Measurements from ENCODE around the gene CSNK1A1.
"Not testable (repeated sequence)": the region's sequence is repeated elsewhere in the genome, so short reads cannot be mapped to it uniquely, and the experiment has no call there.

The CSNK1A1 gene

DNA sequence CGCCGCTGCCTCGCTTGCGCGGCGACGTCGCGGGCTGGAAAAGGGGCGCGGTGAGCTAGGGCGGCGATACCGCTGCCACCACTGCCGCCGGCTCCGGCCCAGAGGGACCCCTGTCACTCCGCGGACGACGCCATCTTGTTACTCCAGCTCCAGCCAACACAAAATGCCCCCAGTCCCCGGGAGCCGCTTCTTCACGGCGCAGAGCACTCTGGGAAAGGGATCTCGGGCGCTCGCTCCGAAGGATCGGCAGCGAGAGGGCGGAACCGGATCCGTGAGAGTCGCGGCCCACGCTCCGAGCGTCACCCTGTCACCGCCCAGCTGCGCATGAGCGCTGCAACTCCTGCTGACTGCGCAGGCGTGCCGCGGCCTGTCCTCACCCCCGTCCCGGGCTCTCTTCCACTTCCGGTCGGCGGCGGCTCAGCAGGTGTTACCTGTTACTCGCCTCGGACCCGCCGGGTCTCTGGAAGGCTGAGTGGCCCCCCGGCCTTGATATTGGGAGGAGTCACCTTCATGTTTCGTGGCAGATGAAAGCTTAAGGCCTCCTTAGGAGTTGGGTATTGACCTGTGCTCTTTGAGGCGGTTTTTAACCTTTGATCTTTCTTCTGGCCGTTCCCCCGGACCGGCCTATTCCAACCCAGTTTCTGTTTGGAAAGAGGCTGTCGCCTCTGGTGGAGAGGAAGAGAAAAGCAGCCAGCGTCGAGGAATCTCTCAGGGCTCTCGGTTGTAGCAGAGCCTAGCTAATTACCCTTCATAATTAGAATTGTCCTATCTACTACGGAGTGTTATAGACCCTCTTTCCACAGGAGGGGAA lies at the start of gene CSNK1A1:
Gene CSNK1A1, minus strand, starts transcription at position 213 of the 811 bp plus-strand sequence. CDS start 475 bp downstream, outside the sequence.
- DNase-seq: peak; percentile 99

DNA sequence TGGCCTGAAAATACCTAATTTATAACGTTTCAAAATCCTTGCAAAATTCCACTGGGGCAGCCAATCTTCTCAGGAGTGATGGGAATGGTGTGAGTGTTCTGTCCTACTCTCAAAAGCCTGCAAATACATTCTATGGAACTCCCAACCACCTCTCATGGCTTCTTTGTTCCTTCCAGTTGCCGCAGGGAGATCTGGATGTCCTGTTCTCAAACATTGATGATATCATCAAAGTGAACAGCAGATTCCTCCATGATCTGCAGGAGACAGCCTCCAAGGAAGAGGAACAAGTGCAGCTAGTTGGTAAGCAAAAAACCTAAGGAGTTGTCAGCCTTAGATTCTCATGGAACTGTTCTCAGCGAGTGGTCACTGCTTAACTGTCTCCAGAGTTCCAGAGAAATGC lies 49.7 kb upstream of the CSNK1A1 start:
- DNase-seq: no peak

- no peak for DNase-seq
These were observed 48.1 kb upstream of the CSNK1A1 start for GRCh38 chr5:149599375-149599774.

DNA sequence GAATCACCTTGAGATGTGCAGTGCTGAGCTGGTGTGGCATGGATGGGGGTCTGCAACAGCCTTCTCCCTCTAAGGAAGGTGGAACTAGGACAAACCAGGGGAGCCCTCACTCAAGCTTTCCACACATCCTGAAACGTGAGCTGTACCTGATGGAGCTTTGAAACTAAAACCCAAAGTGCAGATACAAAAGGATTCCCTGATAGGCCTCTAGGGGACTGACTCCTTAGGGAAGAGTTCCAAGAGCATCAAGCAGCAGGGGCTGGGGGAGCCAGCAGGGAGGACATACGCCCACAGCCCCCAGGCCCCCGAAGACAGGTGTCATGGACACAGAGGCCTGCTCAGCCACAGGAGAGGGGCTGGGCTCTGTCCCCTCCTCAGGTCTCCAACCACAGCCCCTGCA lies 47.7 kb upstream of the CSNK1A1 start:
- DNase-seq: no peak

DNA sequence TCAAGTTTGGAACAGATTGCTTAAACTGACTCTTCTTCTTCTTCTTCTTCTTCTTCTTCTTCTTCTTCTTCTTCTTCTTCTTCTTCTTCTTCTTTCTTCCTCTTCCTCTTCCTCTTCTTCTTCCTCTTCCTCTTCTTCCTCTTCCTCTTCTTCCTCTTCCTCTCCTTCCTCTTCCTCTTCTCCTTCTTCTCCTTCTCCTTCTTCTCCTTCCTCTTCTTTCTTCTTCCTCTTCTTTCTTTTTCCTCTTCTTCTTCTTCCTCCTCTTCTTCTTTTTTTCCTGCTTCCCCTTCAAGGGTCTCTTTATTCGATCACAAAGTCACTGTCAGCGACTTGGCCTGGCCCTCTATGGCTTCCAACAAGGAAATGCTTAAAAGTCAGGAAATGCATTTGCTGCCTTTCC lies 47.0 kb upstream of the CSNK1A1 start:
- not testable (repeated sequence) for DNase-seq

- no peak for DNase-seq
These were observed 46.4 kb upstream of the CSNK1A1 start for GRCh38 chr5:149597618-149598017.

DNA sequence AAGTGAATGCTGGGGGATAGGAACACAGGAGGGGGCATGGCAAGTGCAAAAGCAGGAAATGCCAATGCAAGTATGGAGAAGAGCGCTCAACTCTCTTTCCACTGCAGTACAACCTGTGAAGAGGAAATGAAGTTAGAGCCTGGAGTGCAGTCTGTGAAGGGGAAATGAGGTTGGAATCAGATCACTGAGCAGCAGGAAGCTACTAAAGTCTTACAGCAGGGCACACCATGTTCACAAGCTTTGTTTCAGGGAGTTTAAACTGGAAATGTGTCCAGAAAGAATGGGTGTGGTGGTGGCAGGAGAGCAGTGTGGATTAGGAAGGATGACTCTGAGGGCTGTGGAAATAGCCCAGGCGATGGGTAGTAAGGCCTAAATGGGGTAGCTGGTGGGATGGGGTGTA lies 45.5 kb upstream of the CSNK1A1 start:
- no peak for DNase-seq

DNA sequence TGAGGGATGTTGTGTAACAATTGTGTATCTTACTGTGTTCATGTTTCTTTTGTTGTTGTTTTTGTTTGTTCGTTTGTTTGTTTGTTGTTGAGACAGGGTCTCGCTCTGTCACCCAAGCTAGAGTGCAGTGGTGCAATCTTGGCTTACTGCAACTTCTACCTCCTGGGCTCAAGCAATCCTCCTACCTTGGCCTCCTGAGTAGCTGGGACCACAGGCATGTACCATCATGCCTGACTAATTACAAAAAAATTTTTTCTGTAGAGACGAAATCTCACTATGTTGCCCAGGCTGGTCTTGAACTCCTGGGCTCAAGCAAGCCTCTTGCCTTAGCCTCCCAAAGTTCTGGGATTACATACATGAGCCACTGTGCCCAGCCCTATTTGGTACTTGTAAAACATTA lies 43.9 kb upstream of the CSNK1A1 start:
- not testable (repeated sequence) for DNase-seq

- DNase-seq: no peak
These were observed 43.1 kb upstream of the CSNK1A1 start for GRCh38 chr5:149594206-149594895.

- DNase-seq: no peak
These were observed 42.1 kb upstream of the CSNK1A1 start for GRCh38 chr5:149593370-149593769.

DNA sequence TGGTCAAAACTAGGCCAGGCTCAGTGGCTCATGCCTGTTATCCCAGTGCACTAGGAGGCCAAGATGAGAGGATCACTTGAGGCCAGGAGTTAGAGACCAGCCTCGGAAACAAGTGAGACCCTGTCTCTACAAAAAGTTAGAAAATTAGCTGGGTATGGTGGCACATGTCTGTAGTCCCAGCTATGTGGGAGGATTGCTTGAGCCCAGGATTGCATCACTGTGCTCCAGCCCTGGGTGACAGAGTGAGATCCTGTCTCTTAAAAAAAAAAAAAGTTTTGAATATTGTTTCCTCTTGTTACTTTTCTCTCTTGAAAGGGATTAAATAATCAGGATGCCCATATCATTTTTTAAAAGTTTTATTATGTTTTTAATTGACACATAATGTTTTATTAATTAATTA lies 37.7 kb upstream of the CSNK1A1 start:
- DNase-seq: no peak

GRCh38 chr5:149586708-149587318 lies 35.6 kb upstream of the CSNK1A1 start:
- no peak for DNase-seq

DNA sequence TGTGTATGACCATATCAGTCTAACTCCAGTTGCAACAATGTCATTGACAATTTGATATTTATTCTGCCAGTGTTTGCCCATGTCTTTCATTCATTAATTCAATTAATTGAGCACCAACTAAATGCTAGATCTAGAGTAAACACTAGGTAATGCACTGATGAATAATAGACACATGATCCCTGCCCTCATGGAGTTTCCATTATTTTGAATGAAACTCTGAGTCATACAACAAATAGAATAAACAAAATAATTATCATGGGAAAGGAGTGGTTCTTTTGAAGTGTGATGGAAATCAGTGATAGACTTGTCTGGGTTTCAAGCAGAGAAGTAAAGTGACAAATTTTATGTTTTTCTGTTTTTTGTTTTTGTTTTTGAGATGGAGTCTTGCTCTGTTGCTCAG lies 34.7 kb upstream of the CSNK1A1 start:
- no peak for DNase-seq

- no peak for DNase-seq
These were observed 32.9 kb upstream of the CSNK1A1 start for GRCh38 chr5:149584121-149584520.

GRCh38 chr5:149583394-149583793 lies 32.2 kb upstream of the CSNK1A1 start:
- no peak for DNase-seq

DNA sequence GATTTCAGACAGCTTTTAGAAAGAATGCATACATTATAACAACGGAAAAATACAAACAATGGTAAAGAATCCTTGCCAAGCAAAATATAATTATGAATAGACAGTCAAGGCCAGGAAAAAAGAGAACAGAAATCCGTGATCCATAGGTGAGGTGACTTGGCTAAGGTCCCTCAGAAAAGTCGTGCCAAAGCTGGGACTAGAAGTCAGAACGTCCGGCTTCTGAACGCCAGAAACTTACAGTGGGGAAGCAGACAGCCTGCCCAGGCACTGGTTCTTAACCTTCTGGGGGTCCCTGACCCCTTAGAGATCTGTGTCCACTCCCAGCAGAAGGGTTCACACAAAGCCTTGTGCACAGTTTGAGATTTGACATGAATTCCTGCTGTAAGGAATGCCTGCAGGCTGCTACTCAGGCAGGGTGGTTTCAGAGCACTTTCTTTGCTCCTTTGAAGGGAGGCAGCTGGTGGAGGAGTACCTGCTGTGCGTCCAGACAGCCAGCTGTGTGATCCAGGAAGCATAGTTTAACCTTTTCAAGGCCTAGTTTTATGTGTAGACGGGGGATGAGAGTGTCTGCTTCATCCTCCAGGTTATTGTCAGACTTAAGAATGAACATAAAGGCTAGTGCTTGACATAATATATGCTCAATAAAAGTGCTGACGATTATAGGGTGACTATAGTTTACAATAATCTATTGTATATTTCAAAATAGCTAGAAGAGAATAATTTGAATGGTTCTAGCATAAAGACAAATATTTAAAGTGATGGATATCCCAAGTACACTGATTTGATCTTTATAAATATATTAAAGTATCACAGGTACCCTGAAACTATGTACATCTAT lies 30.9 kb upstream of the CSNK1A1 start:
- no peak for DNase-seq

DNA sequence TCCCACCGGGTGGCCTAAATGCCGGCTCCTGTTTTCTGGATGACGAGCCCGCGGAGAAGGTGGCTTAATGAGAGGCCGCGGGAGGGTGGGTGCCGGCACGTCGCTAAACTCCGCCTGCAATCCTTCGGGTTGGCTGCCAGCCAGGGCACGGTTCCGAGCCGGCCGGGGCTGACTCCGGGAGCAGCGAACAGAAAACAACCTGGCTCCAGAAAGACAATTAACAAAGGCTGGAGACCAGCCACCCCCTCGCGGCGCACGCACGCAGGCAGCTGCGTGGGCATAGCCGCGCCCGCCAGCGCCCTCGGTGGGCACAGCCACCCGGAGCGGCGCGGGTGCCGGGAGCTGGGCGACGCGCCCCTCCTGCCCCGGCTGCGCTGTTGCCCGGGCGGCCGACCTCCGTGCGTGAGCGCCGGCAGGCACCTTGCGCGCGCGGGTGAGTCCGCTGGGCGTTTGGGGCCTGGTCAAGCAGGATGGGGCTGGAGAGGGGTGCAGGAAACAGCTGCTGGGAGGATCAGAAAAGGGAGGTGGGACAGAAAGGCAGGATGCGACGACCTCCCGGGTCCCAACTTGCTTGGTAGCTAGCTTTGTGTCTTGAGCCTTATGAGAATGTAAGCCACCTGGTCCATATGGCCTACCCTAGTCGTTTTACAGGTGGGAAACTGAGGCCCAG lies 30.1 kb upstream of the CSNK1A1 start, which contains the start of gene ARHGEF37:
Gene ARHGEF37, plus strand, starts transcription at position 307 of the 670 bp plus-strand sequence. CDS start 16,272 bp downstream, outside the sequence.
- peak; percentile 18 for DNase-seq

DNA sequence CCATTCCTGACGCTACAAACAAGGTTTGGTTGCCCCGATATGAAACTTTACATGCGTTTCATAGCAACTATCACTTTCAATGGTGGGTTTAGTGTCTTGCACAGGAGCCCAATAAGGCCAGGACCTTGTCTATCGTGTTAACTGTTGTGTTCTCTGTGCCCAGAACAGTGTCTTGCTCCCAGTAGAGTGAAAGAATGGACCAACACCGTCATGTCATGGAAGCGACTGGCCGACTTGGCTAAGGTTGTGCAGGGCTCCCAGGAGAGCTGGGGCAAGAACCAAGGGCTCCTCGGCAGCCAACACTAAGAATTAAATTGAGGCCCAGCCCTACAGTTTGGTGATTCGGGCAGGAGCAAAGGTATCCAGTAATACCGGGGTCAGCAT lies 29.6 kb upstream of the CSNK1A1 start:
- DNase-seq: no peak

DNA sequence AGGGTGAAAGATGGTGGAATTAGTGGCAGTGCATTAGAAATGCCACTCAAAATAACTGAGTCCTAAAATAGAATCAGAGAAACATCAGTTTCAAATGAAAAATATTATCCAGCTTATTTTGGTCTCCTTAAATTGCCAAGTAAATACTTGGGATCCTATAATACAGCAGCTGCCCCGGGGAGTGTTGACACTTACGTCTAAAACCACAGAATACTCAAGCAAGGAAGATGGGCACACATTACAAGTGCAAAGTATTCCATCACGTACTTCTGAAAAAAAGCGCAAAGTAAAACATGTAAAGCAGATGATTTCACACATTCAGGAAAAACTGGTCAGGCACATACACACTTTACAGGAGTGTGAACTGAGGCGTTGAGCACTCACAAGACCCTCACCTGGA lies 27.7 kb upstream of the CSNK1A1 start:
- DNase-seq: no peak

DNA sequence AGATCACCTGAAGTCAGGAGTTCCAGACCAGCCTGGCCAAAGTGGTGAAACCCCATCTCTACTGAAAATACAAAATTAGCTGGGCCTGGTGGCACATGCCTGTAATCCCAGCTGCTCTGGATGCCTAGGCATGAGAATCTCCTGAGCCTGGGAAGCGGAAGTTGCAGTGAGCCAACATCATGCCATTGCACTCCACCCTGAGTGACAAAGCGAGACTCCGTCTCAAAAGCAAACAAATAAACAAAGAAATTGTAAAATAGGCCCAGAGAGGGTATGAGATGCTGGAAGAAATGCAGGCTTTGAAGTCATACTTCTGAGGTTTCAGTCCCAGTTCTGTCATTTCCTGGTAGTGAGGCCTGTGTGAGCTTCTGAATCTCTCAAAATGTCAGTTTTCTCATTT lies 24.8 kb upstream of the CSNK1A1 start:
- DNase-seq: peak; percentile 25

- DNase-seq: no peak
These were observed 23.9 kb upstream of the CSNK1A1 start for GRCh38 chr5:149575131-149575530.

DNA sequence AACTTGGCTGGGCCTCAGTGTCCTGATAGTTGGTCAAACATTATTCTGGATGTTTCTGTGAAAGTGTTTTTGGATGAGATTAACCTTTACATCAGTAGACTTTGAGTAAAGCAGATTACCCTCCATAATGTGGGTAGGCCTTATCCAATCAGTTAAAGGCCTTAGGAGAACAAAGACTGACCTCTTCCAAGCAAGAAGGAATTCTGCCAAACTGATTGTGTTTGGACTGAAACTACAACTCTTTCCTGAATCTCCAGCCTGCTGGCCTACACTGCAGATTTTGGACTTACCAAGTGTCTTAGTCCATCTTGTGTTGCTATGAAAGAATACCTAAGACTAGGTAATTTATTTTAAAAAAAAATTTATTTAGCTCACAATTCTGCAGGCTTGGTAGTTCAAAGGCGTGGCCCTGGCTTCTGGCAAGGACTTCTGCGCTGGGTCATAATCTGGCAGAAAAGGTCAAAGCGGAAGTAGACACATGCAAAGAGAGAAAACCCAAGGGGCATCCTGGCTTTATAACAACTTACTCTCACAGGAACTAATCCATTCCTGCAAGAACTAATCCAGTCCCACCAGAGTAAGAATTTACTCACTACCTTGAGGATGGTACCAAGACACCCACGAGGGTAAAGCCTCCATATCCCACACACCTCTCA lies 21.5 kb upstream of the CSNK1A1 start:
- DNase-seq: no peak

All from CD4-positive, alpha-beta T cell treated with Interleukin-21 for 1 hour (primary cell).